Activated CD8-positive, alpha-beta T cell treated with anti-CD3 and anti-CD28 coated beads for 36 hours (primary cell): ENCODE measurements around the gene RFESD. TPM values are rescaled to one million over a fixed set of nuclear protein-coding genes. Genes with fewer than 3 reads are reported as not detected.

Source experiments
- ATAC-seq: fragments of 200-7000 bp; cut with Tn5 transposase; one replicate; pipeline ENCODE4 v1.10.0; 2021; ENCODE audit warnings: mild to moderate bottlenecking, moderate library complexity
- CTCF ChIA-PET: fragments of 350-600 bp; sonication (Branson Sonifier 250); formaldehyde crosslinking; loops from one replicate; lab custom pipeline; 2021; ENCODE audit warnings: antibody characterized with exemption; lab: Charles Lee
- POLR2A ChIA-PET: fragments of 350-600 bp; sonication (Branson Sonifier 250); formaldehyde crosslinking; loops from one replicate; lab custom pipeline; 2021; ENCODE audit warnings: antibody characterized with exemption; lab: Charles Lee
- DNase-seq: peaks from one replicate; pipeline ENCODE4 v3.0.0-alpha.2; 2020
- H3K27ac Mint-ChIP-seq: one replicate; pipeline ENCODE4 v1.8.0; 2021; ENCODE audit warnings: mild to moderate bottlenecking, mixed read lengths
- H3K27me3 Mint-ChIP-seq: one replicate; pipeline ENCODE4 v1.8.0; 2021; ENCODE audit warnings: mixed read lengths
- H3K36me3 Mint-ChIP-seq: one replicate; pipeline ENCODE4 v1.8.0; 2021; ENCODE audit warnings: low read depth, mixed read lengths
- H3K4me1 Mint-ChIP-seq: one replicate; pipeline ENCODE4 v1.8.0; 2021; ENCODE audit warnings: low read depth, mixed read lengths
- H3K4me3 Mint-ChIP-seq: one replicate; pipeline ENCODE4 v1.8.0; 2021; ENCODE audit warnings: mild to moderate bottlenecking, moderate library complexity, mixed read lengths
- H3K9me3 Mint-ChIP-seq: one replicate; pipeline ENCODE4 v1.8.0; 2021; ENCODE audit warnings: mixed read lengths
- intact Hi-C: fragments of 100-400 bp; cut with micrococcal nuclease; formaldehyde crosslinking; loops from one replicate; pipeline ENCODE4 v1.10.0; 2022
- total RNA-seq, 2 experiments: library from RNA; stranded (reverse); gene quantifications; one replicate each; pipeline ENCODE4 v1.2.3, GENCODE V29; 2021
- TF ChIP-seq, protein P1 (sequence below): fragments of 200-600 bp; IDR thresholded peaks from one replicate; pipeline ENCODE4 v1.8.0; 2022; ENCODE audit warnings: antibody characterized with exemption, mild to moderate bottlenecking

The RFESD gene
- total RNA-seq, 2 experiments from 2014 or later = 9.2 to 9.8 TPM

- ATAC-seq (no peak), DNase-seq (no peak)
- no peak overlapping the region for H3K4me3 Mint-ChIP-seq
- ChIA-PET POLR2A (interaction anchor here (0.8 kb wide), 1 partner anchor 10 kb away, joined by 4 read pairs; no protein-coding TSS in a partner anchor), CTCF (interaction anchor here (5.6 kb wide), 1 partner anchor 111 kb away, joined by 23 read pairs; no protein-coding TSS in a partner anchor)
- peaks cover 2% of the 10 kb centered on the region for H3K27me3 Mint-ChIP-seq
- intact Hi-C loops = no loop called here
- no peak overlapping the region for H3K27ac Mint-ChIP-seq
- no peaks in the 10 kb centered on the region for H3K9me3 Mint-ChIP-seq
- H3K36me3 Mint-ChIP-seq = no peaks in the 10 kb centered on the region
- TF ChIP-seq, protein P1, sequence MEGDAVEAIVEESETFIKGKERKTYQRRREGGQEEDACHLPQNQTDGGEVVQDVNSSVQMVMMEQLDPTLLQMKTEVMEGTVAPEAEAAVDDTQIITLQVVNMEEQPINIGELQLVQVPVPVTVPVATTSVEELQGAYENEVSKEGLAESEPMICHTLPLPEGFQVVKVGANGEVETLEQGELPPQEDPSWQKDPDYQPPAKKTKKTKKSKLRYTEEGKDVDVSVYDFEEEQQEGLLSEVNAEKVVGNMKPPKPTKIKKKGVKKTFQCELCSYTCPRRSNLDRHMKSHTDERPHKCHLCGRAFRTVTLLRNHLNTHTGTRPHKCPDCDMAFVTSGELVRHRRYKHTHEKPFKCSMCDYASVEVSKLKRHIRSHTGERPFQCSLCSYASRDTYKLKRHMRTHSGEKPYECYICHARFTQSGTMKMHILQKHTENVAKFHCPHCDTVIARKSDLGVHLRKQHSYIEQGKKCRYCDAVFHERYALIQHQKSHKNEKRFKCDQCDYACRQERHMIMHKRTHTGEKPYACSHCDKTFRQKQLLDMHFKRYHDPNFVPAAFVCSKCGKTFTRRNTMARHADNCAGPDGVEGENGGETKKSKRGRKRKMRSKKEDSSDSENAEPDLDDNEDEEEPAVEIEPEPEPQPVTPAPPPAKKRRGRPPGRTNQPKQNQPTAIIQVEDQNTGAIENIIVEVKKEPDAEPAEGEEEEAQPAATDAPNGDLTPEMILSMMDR = no peak
- H3K4me1 Mint-ChIP-seq = no peaks in the 10 kb centered on the region
These were observed 23.4 kb downstream of the RFESD start for GRCh38 chr5:95669985-95670384.

DNA sequence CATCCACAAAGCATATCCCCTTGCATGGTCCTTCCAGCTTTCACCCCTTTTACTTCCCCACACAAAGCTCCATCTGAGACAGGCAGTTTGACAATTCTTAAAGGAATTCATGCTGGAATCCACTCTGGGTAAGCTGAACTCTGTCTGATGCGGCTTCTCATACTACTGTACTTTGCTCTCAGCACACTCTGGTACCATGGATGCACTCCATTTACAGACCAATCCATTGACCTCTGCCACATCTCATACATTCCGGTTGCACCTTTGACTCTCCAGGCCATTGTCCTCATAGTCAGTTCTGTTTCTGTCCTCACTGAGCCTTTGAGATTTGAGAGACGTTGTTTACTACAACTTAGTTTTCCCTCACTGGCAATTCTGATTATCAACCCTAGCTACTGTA, 24.0 kb downstream of the RFESD start:
- CTCF ChIA-PET = interaction anchor here (0.9 to 5.6 kb wide), 2 partner anchors 111 to 138 kb away, joined by 3 to 23 read pairs; no protein-coding TSS in a partner anchor
- intact Hi-C loops = no loop called here
- Mint-ChIP-seq H3K9me3 (no peaks in the 10 kb centered on the region), H3K36me3 (no peaks in the 10 kb centered on the region), H3K27me3 (peaks cover 2% of the 10 kb centered on the region), H3K4me3 (no peak overlapping the region), H3K4me1 (no peaks in the 10 kb centered on the region), H3K27ac (no peak overlapping the region)
- DNase-seq (no peak), ATAC-seq (no peak)
- POLR2A ChIA-PET = interaction anchor here (0.8 kb wide), 1 partner anchor 9 kb away, joined by 4 read pairs; no protein-coding TSS in a partner anchor
- TF ChIP-seq, protein P1 = no peak

GRCh38 chr5:95671826-95672225, 25.2 kb downstream of the RFESD start:
- H3K4me3 Mint-ChIP-seq = no peak overlapping the region
- H3K27ac Mint-ChIP-seq = no peak overlapping the region
- POLR2A ChIA-PET = no interaction called here
- TF ChIP-seq, protein P1 = no peak
- H3K36me3 Mint-ChIP-seq = no peaks in the 10 kb centered on the region
- H3K4me1 Mint-ChIP-seq = no peaks in the 10 kb centered on the region
- no peaks in the 10 kb centered on the region for H3K9me3 Mint-ChIP-seq
- peaks cover 2% of the 10 kb centered on the region for H3K27me3 Mint-ChIP-seq
- CTCF ChIA-PET = interaction anchor here (0.7 to 5.6 kb wide), 4 partner anchors 8 to 163 kb away, joined by 3 to 23 read pairs (median 3); no protein-coding TSS in a partner anchor
- no peak for DNase-seq
- intact Hi-C loops = no loop called here
- no peak for ATAC-seq

DNA sequence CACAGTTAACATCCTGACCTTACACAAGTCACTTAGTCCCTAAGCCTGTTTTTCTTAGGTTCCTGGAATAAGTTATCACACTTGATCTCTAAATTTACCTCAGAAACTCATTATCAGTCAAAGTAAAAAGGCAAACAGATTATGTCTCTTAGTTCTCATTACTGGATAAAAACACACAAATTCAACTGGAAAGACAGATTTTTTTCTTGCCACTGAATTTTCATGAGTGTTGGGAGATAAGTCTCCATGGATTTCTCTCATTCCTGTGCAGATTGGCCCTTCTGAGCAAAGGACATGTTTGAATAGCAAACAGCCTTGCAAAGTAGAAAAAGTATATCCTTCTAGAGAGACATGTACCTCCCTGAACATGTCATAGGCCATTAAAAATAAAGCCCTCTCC, 26.1 kb downstream of the RFESD start:
- H3K4me3 Mint-ChIP-seq = no peak overlapping the region
- intact Hi-C loops = no loop called here
- no peak for DNase-seq
- H3K4me1 Mint-ChIP-seq = no peaks in the 10 kb centered on the region
- no peak for ATAC-seq
- TF ChIP-seq, protein P1 = no peak
- no peak overlapping the region for H3K27ac Mint-ChIP-seq
- no peaks in the 10 kb centered on the region for H3K36me3 Mint-ChIP-seq
- peaks cover 2% of the 10 kb centered on the region for H3K27me3 Mint-ChIP-seq
- ChIA-PET CTCF (interaction anchor here (5.6 kb wide), 1 partner anchor 109 kb away, joined by 23 read pairs; no protein-coding TSS in a partner anchor), POLR2A (no interaction called here)
- no peaks in the 10 kb centered on the region for H3K9me3 Mint-ChIP-seq

- peaks cover 2% of the 10 kb centered on the region for H3K27me3 Mint-ChIP-seq
- intact Hi-C loops = no loop called here
- ChIA-PET CTCF (interaction anchor here (0.7 to 2.9 kb wide), 3 partner anchors 9 to 108 kb away, joined by 3 to 21 read pairs (median 4); no protein-coding TSS in a partner anchor), POLR2A (no interaction called here)
- ATAC-seq (no peak), DNase-seq (no peak)
- no peak overlapping the region for H3K4me3 Mint-ChIP-seq
- TF ChIP-seq, protein P1 = no peak
- no peaks in the 10 kb centered on the region for H3K9me3 Mint-ChIP-seq
- H3K4me1 Mint-ChIP-seq = no peaks in the 10 kb centered on the region
- no peaks in the 10 kb centered on the region for H3K36me3 Mint-ChIP-seq
- no peak overlapping the region for H3K27ac Mint-ChIP-seq
These were observed 26.5 kb downstream of the RFESD start for GRCh38 chr5:95673081-95673480.
